Measurements from ENCODE around the gene MSANTD2. TPM values are rescaled to one million over a fixed set of nuclear protein-coding genes. Genes with fewer than 3 reads are reported as not detected.

Gene MSANTD2
- total RNA-seq (10 to 100 TPM; 25.9 to 26.3 TPM), polyA plus RNA-seq (1 to 10 TPM; 2.4 to 5.9 TPM)

- CTCF ChIA-PET (ENCODE audit: partially characterized antibody) = interaction anchor here (0.7 to 12.2 kb wide), 12 partner anchors 13 to 156 kb away, joined by 3 to 98 read pairs (median 4); partner anchors contain the start of genes SIAE and SPA17
Observed at GRCh38 chr11:124800226-124800929, at the start of gene MSANTD2. Gene MSANTD2 (minus strand): TSS chr11:124800406. CDS start chr11:124800380, 26 bp downstream.

GRCh38 chr11:124846070-124846673 is 46.0 kb upstream of the MSANTD2 start:
- Mint-ChIP-seq H3K27ac (no peak overlapping the region), H3K4me3 (no peak overlapping the region), H3K27me3 (peaks cover 74 to 79% of the 10 kb centered on the region in 2 donors), H3K9me3 (peaks cover 0 to 2% (median 0%) of the 10 kb centered on the region in 8 donors), H3K4me1 (peaks cover 0 to 9% (median 3%) of the 10 kb centered on the region in 4 donors), H3K36me3 (no peaks in the 10 kb centered on the region)
- ChIA-PET CTCF (ENCODE audit: partially characterized antibody) (interaction anchor here (0.9 kb wide), 1 partner anchor 8 kb away, joined by 3 read pairs; no protein-coding TSS in a partner anchor), POLR2A (ENCODE audit: partially characterized antibody) (no interaction called here)
- H3K9me3 ChIP-seq (ENCODE audit: control insufficient read depth in 1 of 2, low read length in 2 of 2) = no peaks in the 10 kb centered on the region
- peaks cover 5% of the 10 kb centered on the region for H3K4me1 ChIP-seq (ENCODE audit: insufficient read depth, low read length)
- H3K36me3 ChIP-seq (ENCODE audit: insufficient read depth, low read length) = no peaks in the 10 kb centered on the region
- H3K27ac ChIP-seq (ENCODE audit: low read depth, low read length) = no peak overlapping the region
- peaks cover 48% of the 10 kb centered on the region for H3K27me3 ChIP-seq (ENCODE audit: insufficient read depth, low read length)
- DNase-seq = no peak
- H3K4me3 ChIP-seq (ENCODE audit: low read length in 2 of 2) = no peak overlapping the region
- intact Hi-C loops (cut with micrococcal nuclease) = no loop called here

More at GRCh38 chr11:124800226-124800929, at the start of gene MSANTD2:
- Mint-ChIP-seq H3K27ac (peak within 1 kb of the TSS; percentile 90 to 98 (median 97)), H3K4me3 (peak within 1 kb of the TSS; percentile 93 to 98 (median 96)), H3K9me3 (no peaks in the 10 kb centered on the region), H3K36me3 (peaks cover 11 to 12% of the 10 kb centered on the region in 2 donors), H3K4me1 (peaks cover 18 to 40% (median 26%) of the 10 kb centered on the region in 4 donors), H3K27me3 (peaks cover 0 to 2% of the 10 kb centered on the region in 2 donors)
- no peaks in the 10 kb centered on the region for H3K36me3 ChIP-seq (ENCODE audit: insufficient read depth, low read length)
- peak within 1 kb of the TSS; percentile 78 for H3K27ac ChIP-seq (ENCODE audit: low read depth, low read length)
- H3K27me3 ChIP-seq (ENCODE audit: insufficient read depth, low read length) = no peaks in the 10 kb centered on the region
- POLR2A ChIA-PET (ENCODE audit: partially characterized antibody) = interaction anchor here (0.6 to 4.4 kb wide), 18 partner anchors 13 to 311 kb away, joined by 3 to 45 read pairs (median 5); partner anchors contain the start of genes SIAE, SPA17, TBRG1 and TMEM218
- peak within 1 kb of the TSS; percentile 66 to 93 for H3K4me3 ChIP-seq (ENCODE audit: low read length in 2 of 2)
- H3K9me3 ChIP-seq (ENCODE audit: control insufficient read depth in 1 of 2, low read length in 2 of 2) = no peaks in the 10 kb centered on the region
- DNase-seq = peak; percentile 77 to 84 (median 79)
- intact Hi-C loops (cut with micrococcal nuclease) = loop anchor here (1.0 to 2.0 kb wide), 5 partner anchors 36 to 127 kb away; partner anchors contain the start of genes SIAE and SPA17
- H3K4me1 ChIP-seq (ENCODE audit: insufficient read depth, low read length) = peaks cover 28% of the 10 kb centered on the region

- peaks cover 8% of the 10 kb centered on the region for H3K4me1 ChIP-seq (ENCODE audit: insufficient read depth, low read length)
- no peaks in the 10 kb centered on the region for H3K36me3 Mint-ChIP-seq
- H3K36me3 ChIP-seq (ENCODE audit: insufficient read depth, low read length) = no peaks in the 10 kb centered on the region
- no peaks in the 10 kb centered on the region for H3K9me3 ChIP-seq (ENCODE audit: control insufficient read depth in 1 of 2, low read length in 2 of 2)
- H3K27me3 Mint-ChIP-seq = peaks cover 75 to 83% of the 10 kb centered on the region in 2 donors
- DNase-seq = no peak
- peaks cover 53% of the 10 kb centered on the region for H3K27me3 ChIP-seq (ENCODE audit: insufficient read depth, low read length)
- intact Hi-C loops (cut with micrococcal nuclease) = no loop called here
- no peak overlapping the region for H3K27ac Mint-ChIP-seq
- no peak overlapping the region for H3K4me3 Mint-ChIP-seq
- no peak overlapping the region for H3K27ac ChIP-seq (ENCODE audit: low read depth, low read length)
- peaks cover 0 to 2% (median 0%) of the 10 kb centered on the region in 8 donors for H3K9me3 Mint-ChIP-seq
- POLR2A ChIA-PET (ENCODE audit: partially characterized antibody) = no interaction called here
- no peak overlapping the region for H3K4me3 ChIP-seq (ENCODE audit: low read length in 2 of 2)
- peaks cover 3 to 17% (median 8%) of the 10 kb centered on the region in 4 donors for H3K4me1 Mint-ChIP-seq
- CTCF ChIA-PET (ENCODE audit: partially characterized antibody) = interaction anchor here (1.0 to 1.5 kb wide), 2 partner anchors 8 to 82 kb away, joined by 3 read pairs; no protein-coding TSS in a partner anchor
Observed at GRCh38 chr11:124844664-124845079, 44.5 kb upstream of the MSANTD2 start.

GRCh38 chr11:124843616-124843910 is 43.4 kb upstream of the MSANTD2 start:
- H3K4me3 ChIP-seq (ENCODE audit: low read length in 2 of 2) = no peak overlapping the region
- H3K27me3 Mint-ChIP-seq = peaks cover 74 to 82% of the 10 kb centered on the region in 2 donors
- peak overlapping the region in 1 of 8 donors; percentile 21 for H3K4me3 Mint-ChIP-seq
- no peaks in the 10 kb centered on the region for H3K36me3 ChIP-seq (ENCODE audit: insufficient read depth, low read length)
- no peak overlapping the region for H3K27ac Mint-ChIP-seq
- CTCF ChIA-PET (ENCODE audit: partially characterized antibody) = no interaction called here
- peaks cover 0 to 2% (median 0%) of the 10 kb centered on the region in 8 donors for H3K9me3 Mint-ChIP-seq
- POLR2A ChIA-PET (ENCODE audit: partially characterized antibody) = no interaction called here
- H3K27ac ChIP-seq (ENCODE audit: low read depth, low read length) = no peak overlapping the region
- H3K9me3 ChIP-seq (ENCODE audit: control insufficient read depth in 1 of 2, low read length in 2 of 2) = no peaks in the 10 kb centered on the region
- H3K4me1 ChIP-seq (ENCODE audit: insufficient read depth, low read length) = peaks cover 10% of the 10 kb centered on the region
- no peak for DNase-seq
- H3K27me3 ChIP-seq (ENCODE audit: insufficient read depth, low read length) = peaks cover 57% of the 10 kb centered on the region
- intact Hi-C loops (cut with micrococcal nuclease) = no loop called here
- H3K36me3 Mint-ChIP-seq = no peaks in the 10 kb centered on the region
- peaks cover 3 to 17% (median 8%) of the 10 kb centered on the region in 4 donors for H3K4me1 Mint-ChIP-seq

GRCh38 chr11:124842305-124842704 is 42.1 kb upstream of the MSANTD2 start:
- Mint-ChIP-seq H3K27ac (no peak overlapping the region), H3K9me3 (peaks cover 0 to 2% (median 0%) of the 10 kb centered on the region in 8 donors), H3K36me3 (no peaks in the 10 kb centered on the region), H3K27me3 (peaks cover 74 to 82% of the 10 kb centered on the region in 2 donors), H3K4me3 (no peak overlapping the region), H3K4me1 (peaks cover 3 to 18% (median 9%) of the 10 kb centered on the region in 4 donors)
- no peak overlapping the region for H3K27ac ChIP-seq (ENCODE audit: low read depth, low read length)
- DNase-seq = no peak
- ChIA-PET POLR2A (ENCODE audit: partially characterized antibody) (no interaction called here), CTCF (ENCODE audit: partially characterized antibody) (interaction anchor here (0.5 to 1.4 kb wide), 3 partner anchors 24 to 173 kb away, joined by 3 to 5 read pairs (median 4); no protein-coding TSS in a partner anchor)
- no peaks in the 10 kb centered on the region for H3K9me3 ChIP-seq (ENCODE audit: control insufficient read depth in 1 of 2, low read length in 2 of 2)
- H3K4me3 ChIP-seq (ENCODE audit: low read length in 2 of 2) = no peak overlapping the region
- no peaks in the 10 kb centered on the region for H3K36me3 ChIP-seq (ENCODE audit: insufficient read depth, low read length)
- H3K27me3 ChIP-seq (ENCODE audit: insufficient read depth, low read length) = peaks cover 66% of the 10 kb centered on the region
- intact Hi-C loops (cut with micrococcal nuclease) = no loop called here
- H3K4me1 ChIP-seq (ENCODE audit: insufficient read depth, low read length) = peaks cover 10% of the 10 kb centered on the region

GRCh38 chr11:124841840-124842239 is 41.6 kb upstream of the MSANTD2 start:
- Mint-ChIP-seq H3K4me3 (no peak overlapping the region), H3K9me3 (peaks cover 0 to 2% (median 0%) of the 10 kb centered on the region in 8 donors), H3K4me1 (peaks cover 6 to 23% (median 13%) of the 10 kb centered on the region in 4 donors), H3K27ac (no peak overlapping the region), H3K36me3 (no peaks in the 10 kb centered on the region), H3K27me3 (peaks cover 72 to 82% of the 10 kb centered on the region in 2 donors)
- ChIA-PET CTCF (ENCODE audit: partially characterized antibody) (interaction anchor here (0.5 to 1.4 kb wide), 3 partner anchors 24 to 172 kb away, joined by 3 to 5 read pairs (median 4); no protein-coding TSS in a partner anchor), POLR2A (ENCODE audit: partially characterized antibody) (no interaction called here)
- no peak for DNase-seq
- Histone ChIP-seq H3K27me3 (ENCODE audit: insufficient read depth, low read length) (peaks cover 66% of the 10 kb centered on the region), H3K4me1 (ENCODE audit: insufficient read depth, low read length) (peaks cover 10% of the 10 kb centered on the region), H3K9me3 (ENCODE audit: control insufficient read depth in 1 of 2, low read length in 2 of 2) (no peaks in the 10 kb centered on the region), H3K27ac (ENCODE audit: low read depth, low read length) (no peak overlapping the region), H3K4me3 (ENCODE audit: low read length in 2 of 2) (no peak overlapping the region), H3K36me3 (ENCODE audit: insufficient read depth, low read length) (no peaks in the 10 kb centered on the region)
- intact Hi-C loops (cut with micrococcal nuclease) = no loop called here

- H3K4me3 ChIP-seq (ENCODE audit: low read length in 2 of 2) = no peak overlapping the region
- H3K27ac ChIP-seq (ENCODE audit: low read depth, low read length) = no peak overlapping the region
- no peak for DNase-seq
- peaks cover 8 to 27% (median 17%) of the 10 kb centered on the region in 4 donors for H3K4me1 Mint-ChIP-seq
- peak overlapping the region in 1 of 8 donors; percentile 55 for H3K4me3 Mint-ChIP-seq
- peaks cover 66% of the 10 kb centered on the region for H3K27me3 ChIP-seq (ENCODE audit: insufficient read depth, low read length)
- H3K27me3 Mint-ChIP-seq = peaks cover 67 to 81% of the 10 kb centered on the region in 2 donors
- peaks cover 13% of the 10 kb centered on the region for H3K4me1 ChIP-seq (ENCODE audit: insufficient read depth, low read length)
- H3K36me3 Mint-ChIP-seq = no peaks in the 10 kb centered on the region
- ChIA-PET CTCF (ENCODE audit: partially characterized antibody) (interaction anchor here (1.1 to 1.4 kb wide), 2 partner anchors 25 to 172 kb away, joined by 4 to 5 read pairs; no protein-coding TSS in a partner anchor), POLR2A (ENCODE audit: partially characterized antibody) (no interaction called here)
- intact Hi-C loops (cut with micrococcal nuclease) = no loop called here
- H3K9me3 ChIP-seq (ENCODE audit: control insufficient read depth in 1 of 2, low read length in 2 of 2) = no peaks in the 10 kb centered on the region
- no peak overlapping the region for H3K27ac Mint-ChIP-seq
- H3K36me3 ChIP-seq (ENCODE audit: insufficient read depth, low read length) = no peaks in the 10 kb centered on the region
- H3K9me3 Mint-ChIP-seq = peaks cover 0 to 2% (median 0%) of the 10 kb centered on the region in 8 donors
Observed at GRCh38 chr11:124841201-124841600, 41.0 kb upstream of the MSANTD2 start.
